Measurements from ENCODE around the gene WRAP73. TPM values are rescaled to one million over a fixed set of nuclear protein-coding genes. Genes with fewer than 3 reads are reported as not detected.

The WRAP73 gene
- total and polyA plus RNA-seq, 9 of the 15 experiments (the other 6 are each of a cell fraction or from before 2014, with no cell fraction given) = 4.3 to 51.8 (median 30.1) TPM

- TF ChIP-seq ELK1 (CRISPR knock-in tag; IDR thresholded peaks at IDR 0.05) = no peak
- no peak for TF ChIP-seq HBP1 (CRISPR knock-in tag; IDR thresholded peaks at IDR 0.05)
- TF ChIP-seq E2F4 (CRISPR knock-in tag; IDR thresholded peaks at IDR 0.05; ENCODE audit: low read depth) = no peak
- no peak for TF ChIP-seq XRCC4 (IDR thresholded peaks at IDR 0.05; ENCODE audit: extremely low read depth, insufficient read depth, insufficient read length)
- TF ChIP-seq GTF2F1 (IDR thresholded peaks at IDR 0.05; ENCODE audit: low read depth, low read length) = no peak
- no peak for TF ChIP-seq DDX20 (tag; IDR thresholded peaks at IDR 0.05; ENCODE audit: low read depth)
- TF ChIP-seq ZBTB33 (CRISPR knock-in tag; IDR thresholded peaks at IDR 0.05) = no peak; the same call in 1 of the 2 replicates
- TF ChIP-seq ZNF174 (CRISPR knock-in tag; IDR thresholded peaks at IDR 0.05) = no peak
- no peak for TF ChIP-seq SRSF1 (IDR thresholded peaks at IDR 0.05; ENCODE audit: low read depth, low read length)
- no peak for TF ChIP-seq ZNF354B (CRISPR knock-in tag; IDR thresholded peaks at IDR 0.05)
- TF ChIP-seq ILK (tag; IDR thresholded peaks at IDR 0.05; ENCODE audit: borderline replicate concordance, low read depth) = no peak
- no peak for TF ChIP-seq NCOR1 (IDR thresholded peaks at IDR 0.05)
- no peak for TF ChIP-seq CEBPB (tag; IDR thresholded peaks at IDR 0.05)
- TF ChIP-seq CCAR2 (IDR thresholded peaks at IDR 0.05; ENCODE audit: low read depth, low read length) = no peak
- no peak for TF ChIP-seq NFIX (CRISPR knock-in tag; IDR thresholded peaks at IDR 0.05; ENCODE audit: low read depth)
- TF ChIP-seq DEAF1 (CRISPR knock-in tag; IDR thresholded peaks at IDR 0.05) = no peak
- TF ChIP-seq ZNF512 (tag; IDR thresholded peaks at IDR 0.05) = no peak
- TF ChIP-seq KDM4B (IDR thresholded peaks at IDR 0.05; ENCODE audit: borderline replicate concordance in 2 of 2, low read depth in 1 of 2) = no peak; a peak in 1 of 4 replicates
Measured at GRCh38 chr1:3649342-3650247, at the start of gene WRAP73 (continued).
